Measurements from ENCODE around the gene TNFSF10.

TNFSF10 gene

DNA sequence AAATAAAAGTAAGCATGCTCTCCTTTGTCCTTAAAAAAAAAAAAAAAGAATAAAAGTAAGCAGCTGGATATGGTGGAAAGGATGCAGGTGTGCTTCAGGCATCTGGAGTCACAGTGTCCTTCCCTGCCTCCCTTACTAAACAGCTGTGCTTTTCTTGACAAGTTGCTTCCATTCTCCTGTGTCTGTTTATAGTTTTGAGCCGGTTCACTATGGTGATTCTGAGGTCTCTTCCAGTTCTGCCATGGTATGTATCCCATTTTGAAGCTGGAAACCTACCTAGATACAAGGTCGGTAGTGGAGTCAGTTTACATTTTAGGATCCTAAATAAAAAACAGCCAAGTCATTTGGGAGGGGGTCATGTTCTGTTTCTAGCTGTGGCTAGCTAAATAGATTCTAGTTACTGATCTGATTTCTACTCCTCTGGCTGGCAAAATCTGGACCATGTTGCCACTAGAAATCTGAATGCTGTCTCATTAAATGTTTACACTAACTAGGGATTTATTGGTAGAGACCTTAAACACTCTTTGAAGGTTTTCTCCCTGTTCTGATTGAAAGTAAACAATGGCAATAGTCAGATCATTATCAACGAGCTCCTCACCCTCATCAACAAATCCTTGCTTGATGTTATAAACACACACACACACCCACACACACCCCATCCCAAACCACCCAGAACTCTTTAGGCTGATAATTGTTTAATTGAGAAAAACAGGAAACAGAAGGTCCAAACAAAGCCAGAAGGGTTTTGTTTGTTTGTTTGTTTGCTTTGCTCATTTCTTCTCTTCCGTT is 7.9 kb downstream of the TNFSF10 start:
- DNase-seq (ENCODE audit: low spot score) = no peak
- TF ChIP-seq, protein P1, sequence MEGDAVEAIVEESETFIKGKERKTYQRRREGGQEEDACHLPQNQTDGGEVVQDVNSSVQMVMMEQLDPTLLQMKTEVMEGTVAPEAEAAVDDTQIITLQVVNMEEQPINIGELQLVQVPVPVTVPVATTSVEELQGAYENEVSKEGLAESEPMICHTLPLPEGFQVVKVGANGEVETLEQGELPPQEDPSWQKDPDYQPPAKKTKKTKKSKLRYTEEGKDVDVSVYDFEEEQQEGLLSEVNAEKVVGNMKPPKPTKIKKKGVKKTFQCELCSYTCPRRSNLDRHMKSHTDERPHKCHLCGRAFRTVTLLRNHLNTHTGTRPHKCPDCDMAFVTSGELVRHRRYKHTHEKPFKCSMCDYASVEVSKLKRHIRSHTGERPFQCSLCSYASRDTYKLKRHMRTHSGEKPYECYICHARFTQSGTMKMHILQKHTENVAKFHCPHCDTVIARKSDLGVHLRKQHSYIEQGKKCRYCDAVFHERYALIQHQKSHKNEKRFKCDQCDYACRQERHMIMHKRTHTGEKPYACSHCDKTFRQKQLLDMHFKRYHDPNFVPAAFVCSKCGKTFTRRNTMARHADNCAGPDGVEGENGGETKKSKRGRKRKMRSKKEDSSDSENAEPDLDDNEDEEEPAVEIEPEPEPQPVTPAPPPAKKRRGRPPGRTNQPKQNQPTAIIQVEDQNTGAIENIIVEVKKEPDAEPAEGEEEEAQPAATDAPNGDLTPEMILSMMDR (IDR thresholded peaks at IDR 0.05; ENCODE audit: borderline replicate concordance, control extremely low read depth, extremely low read depth, insufficient read depth, missing control alignments) = no peak
- in situ Hi-C loops (cut with MboI; ENCODE audit: low sequenced_read_pairs, unreplicated experiment) = no loop called here

DNA sequence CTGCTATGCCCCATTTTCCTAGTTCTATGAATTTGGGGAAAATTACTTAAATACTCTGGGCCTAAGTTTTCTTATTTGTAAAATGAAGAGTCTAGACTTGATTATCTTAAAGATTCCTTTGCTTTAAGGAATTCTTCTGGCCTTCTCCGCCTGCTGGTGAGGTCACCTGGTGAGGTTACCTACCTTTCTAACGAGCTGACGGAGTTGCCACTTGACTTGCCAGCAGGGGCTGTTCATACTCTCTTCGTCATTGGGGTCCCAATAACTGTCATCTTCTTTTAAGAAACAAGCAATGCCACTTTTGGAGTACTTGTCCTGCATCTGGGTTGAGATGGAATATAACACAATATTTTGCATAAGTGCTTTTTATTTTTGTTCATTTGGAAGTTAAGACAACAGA is 8.6 kb downstream of the TNFSF10 start:
- TF ChIP-seq, protein P1 (IDR thresholded peaks at IDR 0.05; ENCODE audit: borderline replicate concordance, control extremely low read depth, extremely low read depth, insufficient read depth, missing control alignments) = no peak
- in situ Hi-C loops (cut with MboI; ENCODE audit: low sequenced_read_pairs, unreplicated experiment) = no loop called here
- DNase-seq (ENCODE audit: low spot score) = no peak

DNA sequence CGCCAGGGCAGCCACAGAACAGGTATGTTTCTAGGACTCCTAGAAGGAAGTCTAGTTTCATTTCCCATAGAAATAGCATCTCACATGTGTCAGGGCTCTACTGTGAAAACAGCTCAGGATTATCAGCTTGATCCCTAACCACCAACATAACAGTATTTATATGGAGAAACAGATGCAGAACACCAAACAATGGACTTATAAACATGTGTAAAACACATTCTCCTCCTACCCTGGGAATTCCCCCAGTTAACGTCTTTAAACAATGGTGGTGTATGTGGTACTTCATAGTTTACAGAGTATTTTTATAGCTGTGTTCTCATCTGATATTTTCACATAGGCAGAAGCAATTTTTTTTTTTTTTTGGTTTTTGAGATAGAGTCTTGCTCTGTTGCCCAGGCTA is 9.7 kb downstream of the TNFSF10 start:
- in situ Hi-C loops (cut with MboI; ENCODE audit: low sequenced_read_pairs, unreplicated experiment) = no loop called here
- TF ChIP-seq, protein P1 (IDR thresholded peaks at IDR 0.05; ENCODE audit: borderline replicate concordance, control extremely low read depth, extremely low read depth, insufficient read depth, missing control alignments) = no peak
- DNase-seq (ENCODE audit: low spot score) = no peak

DNA sequence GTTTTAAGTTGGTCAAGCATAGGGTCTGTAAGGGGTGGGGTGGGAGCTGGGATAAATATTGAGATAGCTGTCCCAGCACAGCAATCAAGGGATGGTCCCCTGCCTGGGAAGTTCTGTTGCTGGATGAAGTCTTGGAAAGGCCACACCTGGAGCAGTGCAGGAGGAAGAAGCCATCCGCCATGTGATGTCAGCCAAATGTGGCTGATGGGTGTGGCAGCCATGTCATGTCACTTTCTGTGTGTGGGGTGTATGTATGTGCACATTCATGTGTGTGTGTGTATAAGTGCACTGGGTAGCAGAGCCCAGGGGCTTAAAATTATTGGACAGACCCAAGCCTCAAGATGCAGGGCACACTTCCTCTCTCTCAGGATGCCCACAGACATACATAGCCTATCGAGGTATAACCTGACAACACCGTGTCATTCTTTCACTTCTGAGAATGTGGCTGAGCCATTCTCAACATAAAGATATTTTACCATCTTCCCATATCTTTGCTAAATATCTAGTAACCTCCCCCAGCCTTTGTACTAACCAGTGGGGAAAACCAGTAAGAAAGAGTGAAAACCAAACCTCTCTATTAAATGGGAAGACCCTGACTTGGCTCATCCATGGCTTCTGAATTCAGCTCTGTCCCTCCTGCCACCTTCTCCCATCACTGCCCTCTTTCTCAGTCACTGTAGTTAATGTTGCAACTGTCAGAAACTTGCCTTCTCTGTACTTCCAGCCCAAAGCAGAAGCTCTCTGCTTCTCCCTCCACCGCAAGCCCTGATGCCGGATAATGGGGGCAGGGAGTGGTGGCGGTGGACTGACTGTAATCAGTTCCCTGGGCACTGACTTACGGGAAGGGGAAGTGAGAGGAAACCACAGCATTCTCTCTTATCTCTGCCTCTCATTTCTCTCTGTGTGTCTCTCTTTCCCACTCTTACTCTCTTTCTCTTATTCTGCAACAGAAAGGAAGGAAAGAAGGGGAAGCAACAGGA is 11.2 kb downstream of the TNFSF10 start:
- in situ Hi-C loops (cut with MboI; ENCODE audit: low sequenced_read_pairs, unreplicated experiment) = no loop called here
- DNase-seq (ENCODE audit: low spot score) = no peak
- TF ChIP-seq, protein P1 (IDR thresholded peaks at IDR 0.05; ENCODE audit: borderline replicate concordance, control extremely low read depth, extremely low read depth, insufficient read depth, missing control alignments) = no peak

DNA sequence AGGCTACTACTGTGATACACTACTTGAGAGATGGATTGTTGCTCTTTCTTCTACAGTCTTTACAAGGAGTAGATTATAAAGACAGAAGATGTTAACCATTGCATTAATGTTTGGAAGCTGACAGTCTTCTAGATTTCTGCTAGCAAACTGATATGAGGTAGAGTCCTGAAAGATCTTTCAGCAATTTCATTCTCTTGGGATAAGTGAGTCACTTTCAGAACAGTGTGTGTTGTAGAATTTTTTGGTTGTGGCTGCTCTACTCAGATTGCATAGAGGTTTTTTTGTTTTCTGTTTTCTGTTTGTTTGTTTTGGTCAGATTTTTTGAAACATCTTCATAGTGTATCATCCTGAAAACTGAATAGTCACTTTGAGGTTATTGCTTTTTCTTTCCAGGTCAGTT is 17.1 kb downstream of the TNFSF10 start:
- in situ Hi-C loops (cut with MboI; ENCODE audit: low sequenced_read_pairs, unreplicated experiment) = no loop called here
- TF ChIP-seq, protein P1 (IDR thresholded peaks at IDR 0.05; ENCODE audit: borderline replicate concordance, control extremely low read depth, extremely low read depth, insufficient read depth, missing control alignments) = no peak
- no peak for DNase-seq (ENCODE audit: low spot score)

DNA sequence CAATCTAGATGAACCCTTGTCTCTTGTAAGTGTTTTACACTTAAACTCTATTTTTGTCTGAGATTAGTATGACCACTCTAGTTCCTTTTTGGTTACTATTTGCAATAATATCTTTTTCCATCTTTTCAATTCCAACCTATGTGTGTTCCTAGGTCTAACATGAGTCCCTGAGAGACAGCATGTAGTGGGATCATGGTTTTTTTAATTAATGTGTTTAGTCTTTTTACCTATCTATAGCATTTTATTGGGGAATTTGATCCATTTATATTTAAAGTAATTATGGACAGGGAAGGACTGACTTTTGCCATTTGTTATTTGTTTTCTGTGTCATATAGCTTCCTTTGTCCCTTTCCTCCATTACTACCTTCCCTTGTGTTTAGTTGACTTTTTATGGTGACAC is 21.7 kb downstream of the TNFSF10 start:
- DNase-seq (ENCODE audit: low spot score) = no peak
- TF ChIP-seq, protein P1 (IDR thresholded peaks at IDR 0.05; ENCODE audit: borderline replicate concordance, control extremely low read depth, extremely low read depth, insufficient read depth, missing control alignments) = no peak
- in situ Hi-C loops (cut with MboI; ENCODE audit: low sequenced_read_pairs, unreplicated experiment) = no loop called here

All from GM13976 (cell line).